HCT116 (cell line): ENCODE measurements around the gene WNK4. TPM values are rescaled to one million over a fixed set of nuclear protein-coding genes. Genes with fewer than 3 reads are reported as not detected.

Source experiments
- ATAC-seq: fragments of 200-7000 bp; cut with Tn5 transposase; 2 replicates; pipeline ENCODE4 v1.9.1; 2020; ENCODE audit warnings: mild to moderate bottlenecking, moderate library complexity
- BruUV-seq: library from RNA; stranded (reverse); fragments of 400-500 nt; replicated peaks from 2 replicates; lab custom pipeline; 2021; lab: Mats Ljungman, UMichigan
- CTCF ChIA-PET: fragments of 300-600 bp; sonication (Branson Sonifier 250); formaldehyde crosslinking; loops from one replicate; lab custom pipeline; 2021; ENCODE audit warnings: antibody characterized with exemption; lab: Charles Lee
- POLR2A ChIA-PET: fragments of 300-600, 350-600 bp; sonication (Branson Sonifier 250); formaldehyde crosslinking; loops from one replicate; lab custom pipeline; 2021; ENCODE audit warnings: antibody characterized with exemption; lab: Charles Lee
- RAD21 ChIA-PET, 2 experiments: fragments of 300-600 bp; sonication (Branson Sonifier 250); formaldehyde crosslinking; loops; one replicate each; lab custom pipeline; 2023; ENCODE audit warnings: low total read pairs in 2 of 2; ENCODE audit not compliant: uncharacterized antibody in 2 of 2, unreplicated experiment in 2 of 2, low non-redundant PET in 1 of 2; lab: Charles Lee
- DNase-seq: peaks from one replicate; pipeline ENCODE4 v3.0.0-alpha.2; 2010; ENCODE audit warnings: low read depth, low spot score
- H2AFZ ChIP-seq: fragments of 200-600 bp; shearing (Covaris generic), sonication (generic); 2 replicates; pipeline ENCODE4 v1.6.1; 2017; ENCODE audit warnings: low read depth, mixed run types, mixed read lengths, antibody characterized with exemption, low read length; ENCODE audit not compliant: poor library complexity, severe bottlenecking
- H3K27ac ChIP-seq: 2 replicates; pipeline ENCODE4 v1.5.1; 2012; ENCODE audit warnings: low read depth, low read length
- H3K27me3 ChIP-seq: fragments of 200-600 bp; sonication (generic); 2 replicates; pipeline ENCODE4 v1.6.1; 2016; ENCODE audit warnings: mixed run types, low read length, mixed read lengths; ENCODE audit not compliant: insufficient read depth
- H3K36me3 ChIP-seq, 2 experiments: fragments of 200-500 bp in 1 of 2; fragments of 200-600 bp in 1 of 2; sonication (Bioruptor generic) in 1 of 2; sonication (generic) in 1 of 2; 2 replicates each; pipeline versions ENCODE4 v1.5.1 to v1.6.1; 2014 to 2016; ENCODE audit warnings: low read length in 2 of 2, inconsistent platforms in 1 of 2, mixed read lengths in 1 of 2, mixed run types in 1 of 2; ENCODE audit not compliant: insufficient read depth in 2 of 2, control insufficient read depth in 1 of 2
- H3K4me1 ChIP-seq, 2 experiments: fragments of 200-600 bp in 1 of 2; sonication (generic) in 1 of 2; 2 replicates each; pipeline versions ENCODE4 v1.5.1 to v1.6.1; 2012 to 2017; ENCODE audit warnings: low read length in 2 of 2, inconsistent platforms in 1 of 2, mild to moderate bottlenecking in 1 of 2, mixed read lengths in 1 of 2, mixed run types in 1 of 2, moderate library complexity in 1 of 2; ENCODE audit not compliant: insufficient read depth in 2 of 2, control insufficient read depth in 1 of 2
- H3K4me2 ChIP-seq: fragments of 200-600 bp; sonication (generic); 2 replicates; pipeline ENCODE4 v1.6.1; 2017; ENCODE audit warnings: mixed run types, low read length, mixed read lengths
- H3K4me3 ChIP-seq, 2 experiments: fragments of 200-600 bp in 1 of 2; sonication (generic) in 1 of 2; replicated peaks in 1 of 2; 2 replicates each; pipeline ENCODE4 v1.5.1; 2011 to 2016; ENCODE audit warnings: low read length in 2 of 2, control low read depth in 1 of 2, low read depth in 1 of 2, mild to moderate bottlenecking in 1 of 2, mixed read lengths in 1 of 2, mixed run types in 1 of 2
- H3K79me2 ChIP-seq: fragments of 200-600 bp; sonication (generic); 2 replicates; pipeline ENCODE4 v1.6.1; 2017; ENCODE audit warnings: mild to moderate bottlenecking, mixed run types, low read length, moderate library complexity, mixed read lengths; ENCODE audit not compliant: insufficient read depth
- H3K9ac ChIP-seq: fragments of 200-600 bp; sonication (generic); 2 replicates; pipeline ENCODE4 v1.6.1; 2016; ENCODE audit warnings: low read length, mixed read lengths
- H3K9me2 ChIP-seq: fragments of 200-600 bp; sonication (generic), shearing (Covaris generic); 2 replicates; pipeline ENCODE4 v1.6.1; 2017; ENCODE audit warnings: mixed run types, mild to moderate bottlenecking, moderate library complexity; ENCODE audit not compliant: insufficient read depth
- H3K9me3 ChIP-seq, 2 experiments: fragments of 200-500 bp in 1 of 2; fragments of 200-600 bp in 1 of 2; sonication (Bioruptor generic) in 1 of 2; sonication (generic) in 1 of 2; 2 replicates each; pipeline ENCODE4 v1.6.1; 2014 to 2017; ENCODE audit warnings: low read length in 2 of 2, mixed read lengths in 2 of 2, inconsistent platforms in 1 of 2, low read depth in 1 of 2, mild to moderate bottlenecking in 1 of 2, mixed run types in 1 of 2, moderate library complexity in 1 of 2; ENCODE audit not compliant: control insufficient read depth in 1 of 2, insufficient read depth in 1 of 2
- H4K20me1 ChIP-seq: fragments of 200-600 bp; sonication (generic), shearing (Covaris generic); 2 replicates; pipeline ENCODE4 v1.6.1; 2017; ENCODE audit warnings: mixed run types, mild to moderate bottlenecking, moderate library complexity; ENCODE audit not compliant: insufficient read depth
- CBX3 ChIP-seq: IDR thresholded peaks from 2 replicates; pipeline ENCODE4 v1.6.1; 2012; ENCODE audit warnings: low read depth
- CEBPB ChIP-seq: IDR thresholded peaks from 2 replicates; pipeline ENCODE4 v1.6.1; 2012; ENCODE audit warnings: low read depth
- EGR1 ChIP-seq: IDR thresholded peaks from 2 replicates; pipeline ENCODE4 v1.6.1; 2012; ENCODE audit warnings: low read depth
- ELF1 ChIP-seq: IDR thresholded peaks from 2 replicates; pipeline ENCODE4 v1.6.1; 2012; ENCODE audit warnings: low read depth, borderline replicate concordance
- EZH2 ChIP-seq: fragments of 200-600 bp; sonication (generic); IDR thresholded peaks from 2 replicates; pipeline ENCODE4 v1.6.1; 2017; ENCODE audit warnings: antibody characterized with exemption, mixed run types
- EZH2phosphoT487 ChIP-seq: fragments of 200-600 bp; IDR thresholded peaks from 2 replicates; pipeline ENCODE4 v1.6.1; 2018; ENCODE audit warnings: antibody characterized with exemption, borderline replicate concordance
- JUND ChIP-seq: IDR thresholded peaks from 2 replicates; pipeline ENCODE4 v1.6.1; 2012
- POLR2A ChIP-seq: IDR thresholded peaks from 2 replicates; pipeline ENCODE4 v1.7.0; 2011; ENCODE audit warnings: borderline replicate concordance; ENCODE audit not compliant: insufficient read depth, insufficient read length; ENCODE audit errors: extremely low read depth
- POLR2AphosphoS5 ChIP-seq: IDR thresholded peaks from 2 replicates; pipeline ENCODE4 v1.6.1; 2011; ENCODE audit warnings: mild to moderate bottlenecking, low read depth, low read length, moderate library complexity
- RAD21 ChIP-seq: IDR thresholded peaks from 2 replicates; pipeline ENCODE4 v1.6.1; 2012; ENCODE audit warnings: low read depth, mild to moderate bottlenecking
- REST ChIP-seq: IDR thresholded peaks from 2 replicates; pipeline ENCODE4 v1.6.1; 2012; ENCODE audit warnings: low read depth
- SRF ChIP-seq: IDR thresholded peaks from 2 replicates; pipeline ENCODE4 v1.6.1; 2012; ENCODE audit warnings: low read depth
- TCF7L2 ChIP-seq: IDR thresholded peaks from 2 replicates; pipeline ENCODE4 v1.7.0; 2011; ENCODE audit warnings: borderline replicate concordance, inconsistent platforms; ENCODE audit not compliant: insufficient read depth, insufficient read length; ENCODE audit errors: extremely low read depth
- YY1 ChIP-seq: IDR thresholded peaks from 2 replicates; pipeline ENCODE4 v1.6.1; 2011; ENCODE audit warnings: low read length, low read depth, moderate library complexity, mild to moderate bottlenecking; ENCODE audit not compliant: insufficient replicate concordance; ENCODE audit errors: extremely low read depth
- ZFX ChIP-seq: fragments of 450-650 bp; IDR thresholded peaks from 2 replicates; pipeline ENCODE4 v1.6.1; 2017
- ZNF274 ChIP-seq: fragments of 200-500 bp; sonication (Bioruptor generic); IDR thresholded peaks from 2 replicates; pipeline ENCODE4 v1.6.1; 2014; ENCODE audit warnings: mild to moderate bottlenecking, low read depth, low read length, inconsistent platforms
- intact Hi-C: fragments of 100-400 bp; cut with micrococcal nuclease; formaldehyde crosslinking; loops from 2 replicates; pipeline ENCODE4 v1.10.0; 2022
- total RNA-seq: library from RNA; stranded (reverse); gene quantifications from one replicate; pipeline ENCODE4 v1.2.1, GENCODE V29; 2021; ENCODE audit not compliant: unreplicated experiment
- TF ChIP-seq, protein P1 (sequence below), 3 experiments: fragments of 200-600 bp in 1 of 3; sonication (generic) in 1 of 3; IDR thresholded peaks in 2 of 3; conservative IDR thresholded peaks in 1 of 3; 2 replicates each; pipeline ENCODE4 v1.5.1; 2012 to 2017; ENCODE audit warnings: low read depth in 2 of 3, low read length in 2 of 3, antibody characterized with exemption in 1 of 3, borderline replicate concordance in 1 of 3, control low read depth in 1 of 3, mild to moderate bottlenecking in 1 of 3, mixed read lengths in 1 of 3, mixed run types in 1 of 3, moderate library complexity in 1 of 3; ENCODE audit not compliant: insufficient read depth in 1 of 3
- TF ChIP-seq, protein P2 (sequence below): IDR thresholded peaks from 2 replicates; pipeline ENCODE4 v1.6.1; 2011; ENCODE audit warnings: mild to moderate bottlenecking, low read length, moderate library complexity; ENCODE audit not compliant: insufficient replicate concordance; ENCODE audit errors: extremely low read depth
- TF ChIP-seq, protein P3 (sequence below): IDR thresholded peaks from 2 replicates; pipeline ENCODE4 v1.6.1; 2012

WNK4 gene
- total RNA-seq, 1 experiment from 2014 or later, result 4.5 TPM

DNA sequence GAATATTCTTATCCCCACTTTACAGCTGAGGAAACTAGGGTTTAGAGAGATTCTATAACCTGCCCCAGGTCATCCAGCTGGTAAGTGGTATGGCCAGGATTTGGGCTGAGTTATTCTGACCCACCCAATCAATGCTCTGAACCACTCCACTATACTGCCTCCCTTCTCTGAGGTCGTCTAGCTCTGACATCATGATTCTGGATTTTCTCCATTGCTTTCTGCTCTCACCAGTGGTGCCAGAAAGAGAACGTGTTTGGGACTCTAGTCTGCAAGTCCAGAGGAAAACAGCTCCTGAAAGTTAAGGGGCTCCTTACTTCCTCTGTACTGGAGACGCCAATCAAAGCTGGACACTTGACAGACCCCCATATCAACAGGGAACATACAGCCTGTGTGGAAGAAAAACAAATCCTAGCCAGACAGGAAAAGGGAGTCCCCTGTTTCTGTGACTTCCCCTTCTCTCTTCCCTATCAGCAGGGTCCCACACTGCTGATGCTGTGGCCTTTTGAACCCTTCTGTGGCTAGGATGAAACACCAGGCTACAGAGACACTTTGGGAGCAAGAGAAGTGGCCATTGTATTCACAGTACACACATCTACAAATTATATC is 29.6 kb upstream of the WNK4 start:
- DNase-seq, result no peak
- H3K4me3 ChIP-seq, result no peak overlapping the region
- H4K20me1 ChIP-seq, result no peaks in the 10 kb centered on the region
- no peak overlapping the region for H3K4me2 ChIP-seq
- H3K79me2 ChIP-seq, result no peaks in the 10 kb centered on the region
- ATAC-seq, result no peak
- no peak overlapping the region for H3K27ac ChIP-seq
- RAD21 ChIA-PET, result no interaction called here
- no peak overlapping the region for H2AFZ ChIP-seq
- no peaks in the 10 kb centered on the region for H3K9me2 ChIP-seq
- BruUV-seq, result no TSS peak
- CTCF ChIA-PET, result interaction anchor here (1.7 to 3.1 kb wide), 2 partner anchors 9 to 13 kb away, joined by 4 to 24 read pairs; no protein-coding TSS in a partner anchor
- H3K27me3 ChIP-seq, result no peaks in the 10 kb centered on the region
- no peaks in the 10 kb centered on the region for H3K4me1 ChIP-seq
- TF ChIP-seq POLR2A (no peak), EGR1 (no peak), SRF (no peak), REST (no peak), EZH2phosphoT487 (no peak), CBX3 (no peak), EZH2 (no peak), TCF7L2 (no peak), ZNF274 (no peak), POLR2AphosphoS5 (no peak), YY1 (no peak), JUND (no peak), ZFX (no peak), RAD21 (no peak), CEBPB (no peak), ELF1 (no peak)
- TF ChIP-seq, protein P1, sequence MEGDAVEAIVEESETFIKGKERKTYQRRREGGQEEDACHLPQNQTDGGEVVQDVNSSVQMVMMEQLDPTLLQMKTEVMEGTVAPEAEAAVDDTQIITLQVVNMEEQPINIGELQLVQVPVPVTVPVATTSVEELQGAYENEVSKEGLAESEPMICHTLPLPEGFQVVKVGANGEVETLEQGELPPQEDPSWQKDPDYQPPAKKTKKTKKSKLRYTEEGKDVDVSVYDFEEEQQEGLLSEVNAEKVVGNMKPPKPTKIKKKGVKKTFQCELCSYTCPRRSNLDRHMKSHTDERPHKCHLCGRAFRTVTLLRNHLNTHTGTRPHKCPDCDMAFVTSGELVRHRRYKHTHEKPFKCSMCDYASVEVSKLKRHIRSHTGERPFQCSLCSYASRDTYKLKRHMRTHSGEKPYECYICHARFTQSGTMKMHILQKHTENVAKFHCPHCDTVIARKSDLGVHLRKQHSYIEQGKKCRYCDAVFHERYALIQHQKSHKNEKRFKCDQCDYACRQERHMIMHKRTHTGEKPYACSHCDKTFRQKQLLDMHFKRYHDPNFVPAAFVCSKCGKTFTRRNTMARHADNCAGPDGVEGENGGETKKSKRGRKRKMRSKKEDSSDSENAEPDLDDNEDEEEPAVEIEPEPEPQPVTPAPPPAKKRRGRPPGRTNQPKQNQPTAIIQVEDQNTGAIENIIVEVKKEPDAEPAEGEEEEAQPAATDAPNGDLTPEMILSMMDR (IDR thresholded peaks at IDR 0.05 in 2 of 3, conservative IDR thresholded peaks at IDR 0.05 in 1 of 3; ENCODE audit: borderline replicate concordance in 1 of 3, insufficient read depth in 1 of 3, low read depth in 2 of 3, low read length in 2 of 3), result no peak
- TF ChIP-seq, protein P2, sequence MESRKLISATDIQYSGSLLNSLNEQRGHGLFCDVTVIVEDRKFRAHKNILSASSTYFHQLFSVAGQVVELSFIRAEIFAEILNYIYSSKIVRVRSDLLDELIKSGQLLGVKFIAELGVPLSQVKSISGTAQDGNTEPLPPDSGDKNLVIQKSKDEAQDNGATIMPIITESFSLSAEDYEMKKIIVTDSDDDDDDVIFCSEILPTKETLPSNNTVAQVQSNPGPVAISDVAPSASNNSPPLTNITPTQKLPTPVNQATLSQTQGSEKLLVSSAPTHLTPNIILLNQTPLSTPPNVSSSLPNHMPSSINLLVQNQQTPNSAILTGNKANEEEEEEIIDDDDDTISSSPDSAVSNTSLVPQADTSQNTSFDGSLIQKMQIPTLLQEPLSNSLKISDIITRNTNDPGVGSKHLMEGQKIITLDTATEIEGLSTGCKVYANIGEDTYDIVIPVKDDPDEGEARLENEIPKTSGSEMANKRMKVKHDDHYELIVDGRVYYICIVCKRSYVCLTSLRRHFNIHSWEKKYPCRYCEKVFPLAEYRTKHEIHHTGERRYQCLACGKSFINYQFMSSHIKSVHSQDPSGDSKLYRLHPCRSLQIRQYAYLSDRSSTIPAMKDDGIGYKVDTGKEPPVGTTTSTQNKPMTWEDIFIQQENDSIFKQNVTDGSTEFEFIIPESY, result no peak
- TF ChIP-seq, protein P3, sequence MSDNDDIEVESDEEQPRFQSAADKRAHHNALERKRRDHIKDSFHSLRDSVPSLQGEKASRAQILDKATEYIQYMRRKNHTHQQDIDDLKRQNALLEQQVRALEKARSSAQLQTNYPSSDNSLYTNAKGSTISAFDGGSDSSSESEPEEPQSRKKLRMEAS, result no peak
- TF ChIP-seq, all 23 proteins: peak for 0
- no peaks in the 10 kb centered on the region for H3K36me3 ChIP-seq
- no peak overlapping the region for H3K9ac ChIP-seq
- H3K9me3 ChIP-seq, result no peaks in the 10 kb centered on the region
- intact Hi-C loops, result no loop called here
- POLR2A ChIA-PET, result no interaction called here
